HL-60/S4 treated with phorbol 12-myristate 13-acetate at 8.2 ng/mL for 4 days and 3 days (cell line): ENCODE measurements around the gene SLC25A51.

Experiments
- in situ Hi-C: fragments of 300-500 bp; cut with MboI; formaldehyde crosslinking; loops from 2 replicates; pipeline ENCODE4 v1.15.0; 2022; ENCODE audit warnings: low sequenced_read_pairs

The SLC25A51 gene, protein sequence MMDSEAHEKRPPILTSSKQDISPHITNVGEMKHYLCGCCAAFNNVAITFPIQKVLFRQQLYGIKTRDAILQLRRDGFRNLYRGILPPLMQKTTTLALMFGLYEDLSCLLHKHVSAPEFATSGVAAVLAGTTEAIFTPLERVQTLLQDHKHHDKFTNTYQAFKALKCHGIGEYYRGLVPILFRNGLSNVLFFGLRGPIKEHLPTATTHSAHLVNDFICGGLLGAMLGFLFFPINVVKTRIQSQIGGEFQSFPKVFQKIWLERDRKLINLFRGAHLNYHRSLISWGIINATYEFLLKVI

DNA sequence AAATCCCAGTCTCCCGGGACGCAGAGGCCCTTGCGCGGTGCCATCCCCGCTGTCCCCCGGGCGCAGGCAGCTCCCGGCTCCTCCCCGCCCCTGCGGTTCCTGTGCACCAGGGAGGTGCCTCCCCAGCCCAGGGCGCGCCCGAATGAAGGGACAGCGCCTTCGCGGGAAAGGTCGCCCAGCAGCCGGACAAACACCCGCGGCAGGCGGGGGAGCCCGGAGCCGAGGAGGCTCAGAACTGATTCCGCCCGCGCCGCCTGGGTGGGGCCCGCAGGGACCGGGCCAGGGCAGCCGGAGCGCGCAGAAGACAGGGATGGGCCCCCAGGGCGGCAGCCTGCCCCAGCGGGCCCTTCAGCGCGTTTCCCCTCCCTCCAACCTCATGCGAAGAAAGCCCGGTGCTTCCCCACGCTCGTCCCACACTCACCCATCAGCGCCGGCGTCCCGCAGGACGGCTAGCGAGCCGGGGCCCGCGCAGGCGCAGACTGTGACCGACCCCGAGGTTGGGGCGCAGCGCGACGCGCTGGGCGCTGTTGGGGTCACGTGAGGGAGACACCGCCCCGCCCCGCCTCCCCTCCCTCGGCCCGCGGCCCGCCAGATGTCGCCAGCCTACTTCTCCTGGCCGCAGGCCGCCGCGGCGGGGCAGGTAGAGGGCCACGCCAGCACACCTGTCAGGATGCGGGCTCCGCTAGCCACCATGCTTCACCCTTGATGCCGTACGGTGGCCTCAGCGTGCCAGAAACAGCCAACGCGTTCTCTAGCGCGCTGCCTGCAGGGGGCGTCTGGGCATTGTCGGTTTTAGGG lies at the start of gene SLC25A51:
Gene SLC25A51 (minus strand): TSS at position 481 of the 798 bp plus-strand sequence. CDS start 15,577 bp downstream, outside the sequence.
- in situ Hi-C loops: loop anchor here (10.0 kb wide), 1 partner anchor 361 kb away; no protein-coding TSS in a partner anchor

DNA sequence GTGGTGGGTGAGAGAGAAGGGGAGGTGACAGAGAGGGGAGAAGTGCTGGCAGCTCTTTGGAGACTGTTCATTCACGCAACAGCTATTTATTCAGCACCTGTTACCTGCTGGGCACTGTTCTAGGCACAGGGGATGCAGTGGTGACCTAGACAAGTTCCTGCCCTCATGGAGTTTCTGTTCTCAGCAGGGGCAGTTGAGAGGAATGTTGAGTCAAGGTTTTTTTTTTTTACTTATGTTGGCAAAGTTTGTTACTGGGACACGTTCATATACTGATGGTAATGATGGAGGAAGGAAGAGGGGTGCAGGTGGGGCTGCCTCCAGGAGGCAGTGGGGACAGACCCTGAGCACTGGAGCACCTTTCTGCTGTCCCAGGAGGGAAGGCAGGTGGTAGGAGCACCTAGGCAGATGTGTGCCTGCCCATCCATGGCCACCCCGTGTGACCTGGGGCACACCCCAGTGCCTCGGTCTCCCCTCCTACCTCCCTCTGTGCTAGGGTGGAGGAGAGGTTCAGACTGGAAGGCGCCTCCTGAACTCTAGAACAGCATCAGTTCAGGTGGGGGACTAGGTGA lies 49.4 kb upstream of the SLC25A51 start:
- in situ Hi-C loops: no loop called here

DNA sequence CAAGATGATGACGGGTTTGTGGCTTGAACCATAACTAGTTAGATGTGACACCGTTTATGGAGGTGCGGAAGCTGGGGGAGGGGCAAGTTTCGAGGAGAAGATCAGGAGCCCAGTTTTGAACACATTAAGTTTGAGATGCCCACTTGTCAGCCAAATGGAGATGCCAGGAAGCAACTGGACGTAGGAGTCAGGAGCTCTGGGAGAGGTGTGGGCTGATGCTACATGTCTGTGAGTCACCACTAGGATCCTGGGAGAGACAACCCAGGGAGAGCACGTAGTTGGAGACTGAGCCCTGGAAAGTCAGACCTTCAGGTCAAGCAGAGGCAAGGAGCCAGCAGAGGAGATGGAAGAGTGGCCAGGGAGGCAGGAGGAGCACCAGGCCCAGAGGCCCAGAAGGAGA lies 48.8 kb upstream of the SLC25A51 start:
- in situ Hi-C loops: no loop called here

DNA sequence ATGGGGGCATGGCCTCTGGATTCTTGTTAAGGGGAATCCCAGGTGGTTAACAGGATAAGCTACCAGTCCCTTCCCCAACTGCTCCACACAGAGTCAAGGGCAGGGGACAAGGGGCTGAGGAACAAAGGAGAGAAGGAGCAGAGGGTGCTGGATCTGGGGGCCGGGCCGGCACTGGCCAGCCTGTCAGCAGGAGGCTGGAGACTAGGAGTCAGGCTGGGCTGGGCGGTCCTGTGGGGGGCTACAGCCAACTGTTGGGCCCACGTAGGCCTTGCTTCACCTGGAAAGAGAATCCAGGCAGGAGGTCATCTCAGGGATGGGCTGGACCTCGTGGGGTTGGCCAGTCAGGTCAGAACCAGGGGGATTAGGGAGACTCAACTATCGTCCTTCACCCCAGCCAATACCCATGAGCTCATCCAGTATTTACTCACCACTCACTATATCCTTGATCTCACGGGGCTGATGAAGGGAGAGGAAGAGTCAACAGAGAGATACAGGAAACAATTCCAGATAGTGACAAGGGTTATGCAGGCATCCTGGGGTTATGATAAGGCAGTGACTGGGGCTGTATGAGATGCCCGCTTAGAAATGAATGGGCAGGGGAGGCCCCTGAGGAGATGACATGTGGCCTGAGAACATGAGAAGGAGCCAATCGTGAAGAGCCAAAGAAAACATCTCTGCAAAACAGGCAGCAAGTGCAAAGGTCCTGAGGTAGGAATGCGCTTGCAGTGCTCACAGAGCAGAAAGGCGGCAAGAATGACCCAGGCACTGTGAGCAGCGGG lies 47.9 kb upstream of the SLC25A51 start:
- in situ Hi-C loops: no loop called here

DNA sequence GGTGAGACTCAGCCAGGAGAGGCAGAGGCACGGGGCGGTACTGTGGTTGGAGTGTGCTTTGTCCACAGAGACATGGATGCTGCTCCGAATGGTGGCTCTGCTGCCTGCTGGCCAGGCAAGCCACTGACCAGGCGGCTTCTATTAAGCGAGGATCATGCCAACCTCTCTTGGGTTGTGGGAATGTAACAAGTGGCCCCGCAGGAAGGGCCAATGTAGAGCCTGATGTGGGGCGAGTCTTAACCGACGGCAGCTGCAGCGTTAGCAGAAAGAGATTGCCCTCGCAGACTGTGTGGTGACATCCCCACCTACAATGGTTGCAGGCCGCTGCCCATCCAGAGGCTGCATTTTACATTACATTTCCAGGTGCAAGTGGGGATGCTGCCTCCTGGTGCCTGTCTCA lies 46.6 kb upstream of the SLC25A51 start:
- in situ Hi-C loops: no loop called here

DNA sequence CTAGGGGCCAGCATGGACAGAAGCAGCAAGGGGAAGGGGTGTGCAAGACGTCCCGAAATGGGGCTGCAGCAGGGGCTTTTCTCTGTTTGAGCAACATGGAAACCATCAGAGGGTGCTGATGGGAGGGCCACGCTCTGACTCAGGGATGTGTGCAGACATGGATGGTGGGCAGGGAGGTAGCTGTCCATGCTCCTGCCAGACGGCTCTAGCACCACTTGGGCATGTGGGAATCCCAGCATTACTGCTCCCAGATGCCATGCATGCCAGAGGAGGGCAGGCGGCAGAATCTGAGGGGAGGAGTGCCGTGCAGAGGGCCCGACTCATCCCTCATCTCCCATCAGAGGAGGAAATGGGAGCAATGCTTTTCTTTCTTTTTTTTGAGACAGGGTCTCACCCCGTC lies 45.6 kb upstream of the SLC25A51 start:
- in situ Hi-C loops: no loop called here

DNA sequence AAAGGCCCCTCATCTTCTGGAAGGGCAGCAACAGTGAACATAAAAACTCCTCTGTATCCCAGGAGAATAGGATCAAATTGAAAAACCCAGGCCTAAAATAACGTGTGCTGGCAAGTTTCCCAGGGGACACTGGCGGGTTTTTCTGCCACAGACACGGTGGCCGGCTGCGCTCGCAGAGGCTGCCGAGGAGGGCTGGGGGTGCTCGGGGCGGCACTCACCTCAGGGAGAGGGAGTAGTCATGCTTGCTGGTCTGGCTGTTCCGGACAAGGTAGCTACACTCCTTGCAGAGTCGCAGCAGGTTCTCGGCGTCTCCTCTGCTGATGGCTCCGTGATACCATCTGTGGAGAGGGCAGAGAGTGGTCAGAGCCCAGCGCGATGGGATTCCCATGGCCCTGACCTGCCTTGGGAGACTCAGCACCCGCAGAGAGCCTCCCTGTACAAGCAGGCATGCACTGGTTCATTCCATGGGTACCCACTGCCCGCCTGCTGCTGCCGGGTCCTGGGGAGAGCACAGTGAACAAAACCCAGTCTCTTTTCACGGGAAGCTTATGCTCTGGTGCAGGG lies 44.6 kb upstream of the SLC25A51 start:
- in situ Hi-C loops: no loop called here

DNA sequence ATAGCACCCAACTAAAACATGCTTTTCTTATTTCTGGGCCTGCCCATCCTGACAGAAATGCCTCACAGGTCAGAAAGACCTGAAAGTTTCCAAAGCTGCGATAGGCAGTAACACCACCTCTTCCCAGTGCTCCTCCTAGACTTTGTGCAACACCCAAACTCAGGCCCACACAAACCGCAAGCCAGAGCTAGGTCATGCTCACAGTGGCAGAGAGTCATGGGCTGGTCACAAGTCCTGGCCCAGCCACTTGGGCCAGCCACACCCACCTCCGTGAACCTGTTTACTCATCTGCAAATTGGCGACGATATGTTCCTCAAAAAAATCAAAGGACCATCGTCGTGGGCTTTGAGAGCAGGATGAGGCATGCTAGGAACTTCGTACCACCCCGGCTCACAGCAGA lies 44.0 kb upstream of the SLC25A51 start:
- in situ Hi-C loops: no loop called here

DNA sequence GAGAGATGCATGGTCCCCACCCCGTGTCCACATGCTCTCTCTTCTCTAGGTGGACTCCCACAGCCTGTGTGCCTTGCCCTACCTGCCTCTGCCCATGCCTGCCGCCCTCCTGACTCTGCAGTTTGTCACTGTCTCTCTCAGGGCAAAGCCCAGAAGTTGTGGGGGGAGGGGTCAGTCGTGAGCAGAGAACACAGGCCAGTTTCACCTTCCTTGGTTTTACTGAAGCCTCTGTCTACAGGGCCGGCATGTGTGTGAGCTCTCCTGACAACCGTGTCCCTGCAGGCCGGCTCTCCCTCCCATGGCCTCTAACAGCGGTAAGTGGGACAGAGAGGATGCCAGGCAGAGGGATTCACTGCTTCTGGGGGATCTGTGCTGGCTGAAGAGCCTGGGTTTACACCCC lies 43.5 kb upstream of the SLC25A51 start:
- in situ Hi-C loops: no loop called here

DNA sequence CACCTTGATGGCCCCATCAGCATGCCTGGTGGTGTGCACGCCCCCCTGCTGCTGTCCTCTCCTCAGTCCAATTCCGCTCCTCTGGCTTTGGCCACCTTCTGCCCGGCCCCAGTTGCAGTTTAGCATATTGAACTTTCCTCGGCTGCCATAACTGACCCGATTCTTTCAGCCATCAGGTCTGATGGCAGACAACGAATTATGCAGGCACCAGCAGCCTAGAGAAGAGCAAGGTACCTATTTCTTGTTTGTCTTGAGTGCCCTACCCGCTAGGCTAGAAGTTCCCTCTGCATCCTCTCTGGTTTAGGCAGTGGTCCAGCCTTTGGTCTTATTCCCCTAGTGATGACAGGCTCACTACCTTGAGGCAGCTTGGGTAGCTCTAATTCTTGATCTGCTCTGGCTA lies 43.0 kb upstream of the SLC25A51 start:
- in situ Hi-C loops: no loop called here

DNA sequence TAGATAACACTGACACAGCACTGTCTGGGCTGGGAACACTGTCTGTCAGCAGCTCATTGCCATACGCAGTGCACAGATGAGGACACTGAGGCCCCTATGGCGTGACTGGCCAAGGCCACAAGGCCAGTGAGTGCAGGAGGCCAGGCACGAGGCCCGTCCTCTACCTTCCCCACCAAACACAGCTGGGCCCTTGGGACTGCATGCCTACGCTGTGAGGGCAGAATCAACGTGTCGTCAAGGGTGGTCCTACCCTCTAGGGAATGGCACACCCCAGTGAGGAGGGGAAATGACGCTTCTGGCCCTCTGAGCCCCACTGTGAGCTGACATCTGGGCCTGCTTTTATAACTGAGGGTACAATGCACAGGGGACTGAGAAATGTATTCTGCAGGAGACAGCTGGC lies 42.1 kb upstream of the SLC25A51 start:
- in situ Hi-C loops: no loop called here

DNA sequence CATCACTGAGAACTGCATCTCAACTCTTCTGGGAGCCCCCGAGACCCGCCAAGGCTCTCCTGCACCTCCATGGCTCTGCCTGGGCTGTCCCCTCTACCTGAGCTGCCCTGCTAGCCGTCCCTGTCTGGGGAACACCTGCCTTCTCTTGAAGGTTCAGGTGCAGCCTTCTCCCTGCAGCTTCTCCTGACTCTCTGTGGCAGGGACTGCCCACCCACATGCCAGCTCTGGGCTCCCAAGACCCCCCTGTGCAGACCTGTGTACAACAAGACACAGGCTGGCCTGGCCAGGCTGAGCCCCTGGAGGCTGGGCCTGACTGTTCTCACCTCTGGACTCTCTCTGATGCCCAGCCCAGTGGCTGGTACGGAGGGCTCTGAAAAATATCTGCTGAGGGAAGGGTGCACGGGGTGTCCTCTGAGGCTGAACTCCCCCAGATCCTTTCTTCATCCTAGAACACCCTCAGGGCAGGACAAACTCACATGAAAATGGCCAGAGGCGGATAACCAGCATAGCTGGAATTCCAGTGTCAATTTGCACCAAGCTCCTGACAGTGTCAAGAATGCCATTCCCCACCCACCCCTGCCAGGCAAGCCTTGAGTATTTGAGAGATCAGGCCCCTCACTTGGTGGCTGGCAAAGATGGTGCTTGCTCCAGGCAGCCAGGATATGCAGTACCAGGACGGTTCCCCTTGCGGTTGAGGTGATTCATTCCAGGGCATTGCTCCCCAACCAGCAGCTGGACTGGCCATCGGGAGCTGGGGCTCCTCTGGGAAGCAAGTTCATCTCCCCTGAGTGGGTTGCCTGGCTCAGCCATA lies 40.9 kb upstream of the SLC25A51 start:
- in situ Hi-C loops: no loop called here

DNA sequence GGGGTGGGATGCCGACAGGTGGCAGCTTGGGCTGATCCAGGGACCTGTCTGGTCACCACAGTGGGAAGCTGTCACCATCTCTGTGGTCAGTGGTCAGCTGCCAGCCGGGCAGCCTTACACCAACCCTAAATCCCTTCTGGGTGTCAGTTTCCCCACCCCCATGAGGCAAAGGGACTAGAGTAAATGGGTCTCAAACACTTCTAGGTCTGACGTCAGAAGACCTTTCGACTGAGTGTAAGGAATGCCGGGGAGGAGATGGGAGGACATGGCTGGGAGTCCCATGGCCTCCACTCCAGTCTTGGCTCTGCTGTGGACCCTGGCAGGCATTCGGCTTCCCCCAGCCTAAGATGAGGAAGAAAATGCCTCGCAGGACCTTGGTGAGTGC lies 40.3 kb upstream of the SLC25A51 start:
- in situ Hi-C loops: no loop called here

DNA sequence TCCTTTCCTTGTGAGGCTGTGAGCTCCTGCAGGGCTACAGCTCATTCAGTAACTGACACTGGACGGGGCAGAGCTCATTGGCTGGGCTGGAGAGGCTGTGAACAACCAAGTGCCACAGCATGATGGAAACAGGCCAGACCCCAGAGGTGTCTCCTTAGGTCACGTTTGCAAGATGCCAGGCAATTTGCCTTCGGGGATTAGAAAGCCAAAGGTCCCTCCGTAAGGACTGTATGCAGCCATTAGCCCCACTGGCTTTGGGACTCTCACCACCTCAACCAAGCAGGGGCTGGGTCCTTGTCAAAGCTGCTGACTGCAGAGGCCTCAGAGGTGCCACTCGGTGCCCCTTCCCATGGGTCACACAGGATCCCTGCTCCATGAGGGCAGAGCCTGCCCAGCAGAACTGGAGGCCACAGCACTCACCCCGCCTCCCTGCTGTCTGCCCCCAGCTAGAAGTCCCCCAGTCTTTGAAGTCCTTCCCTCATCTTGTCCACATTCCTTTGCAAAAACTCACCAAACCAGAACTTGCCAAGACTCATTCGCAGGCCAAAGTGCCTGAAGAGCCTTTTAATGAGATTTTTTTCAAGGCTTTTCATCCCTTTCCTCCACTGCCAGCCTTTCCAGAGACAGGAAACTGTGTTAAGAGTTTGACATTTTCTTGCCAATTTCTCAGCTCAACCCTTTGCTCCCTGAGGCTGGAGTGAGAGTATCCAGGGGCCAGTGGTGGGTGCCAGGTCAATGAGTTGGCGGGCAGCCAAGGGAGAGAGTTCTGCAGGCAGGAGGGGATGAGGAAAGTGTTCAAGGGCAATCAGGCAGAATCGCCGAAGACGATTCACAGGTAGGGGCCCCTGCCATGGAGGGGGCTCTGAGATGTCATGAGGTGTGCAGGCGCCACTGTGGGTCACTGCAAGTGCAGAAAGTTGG lies 39.7 kb upstream of the SLC25A51 start:
- in situ Hi-C loops: no loop called here

DNA sequence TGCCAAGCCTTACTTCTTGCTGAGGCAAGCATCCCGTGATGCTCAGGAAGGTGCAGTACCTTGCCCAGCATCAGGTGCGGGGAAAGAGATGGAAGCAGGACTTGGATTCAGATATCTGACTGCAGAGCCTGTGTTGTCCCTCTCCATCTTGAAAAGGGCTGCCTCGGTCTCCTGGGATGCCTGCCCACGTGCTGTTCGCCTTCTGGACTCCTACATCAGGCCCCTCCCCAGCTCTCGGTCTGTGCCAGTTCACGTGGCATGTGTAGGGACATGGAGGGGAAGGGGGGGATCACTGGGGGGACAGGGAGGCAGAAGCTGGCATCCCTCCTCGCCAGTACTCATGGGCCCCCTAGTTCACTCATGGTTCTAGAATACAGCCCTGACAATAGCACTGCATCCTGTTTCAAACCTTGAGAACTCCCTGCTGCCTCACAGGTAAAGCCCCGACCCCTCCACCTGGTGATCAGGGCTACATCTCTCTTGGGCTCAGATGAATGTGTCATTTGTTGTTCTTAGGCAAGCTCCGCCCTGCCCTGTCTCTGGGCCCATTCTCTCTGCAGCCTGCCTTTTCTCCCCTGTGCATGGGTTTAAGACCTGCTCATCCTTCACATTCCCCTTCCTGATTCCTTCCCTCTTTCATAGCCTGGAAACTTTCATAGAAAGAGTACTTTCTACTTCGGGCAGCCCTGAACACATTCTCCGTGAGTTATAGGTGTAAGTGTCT lies 38.9 kb upstream of the SLC25A51 start:
- in situ Hi-C loops: no loop called here

DNA sequence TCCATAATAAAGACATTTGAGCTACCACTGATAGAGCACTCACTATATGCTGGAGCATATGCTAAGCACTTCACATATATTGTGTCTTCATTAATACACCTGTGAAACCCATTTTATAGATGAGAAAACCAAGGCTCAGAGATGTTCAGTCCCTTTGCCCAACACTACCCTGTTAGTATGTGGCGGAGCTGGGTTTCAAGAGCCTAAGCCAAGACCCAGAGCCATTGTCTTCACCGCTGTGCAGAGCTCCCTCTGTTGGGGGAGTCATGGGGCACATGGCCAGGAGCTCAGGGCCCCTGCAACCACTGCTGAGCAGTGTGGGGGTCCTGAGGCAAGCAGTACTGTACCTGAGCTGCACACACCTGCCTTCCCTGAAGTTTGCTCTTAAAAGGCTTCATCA lies 37.3 kb upstream of the SLC25A51 start:
- in situ Hi-C loops: no loop called here

DNA sequence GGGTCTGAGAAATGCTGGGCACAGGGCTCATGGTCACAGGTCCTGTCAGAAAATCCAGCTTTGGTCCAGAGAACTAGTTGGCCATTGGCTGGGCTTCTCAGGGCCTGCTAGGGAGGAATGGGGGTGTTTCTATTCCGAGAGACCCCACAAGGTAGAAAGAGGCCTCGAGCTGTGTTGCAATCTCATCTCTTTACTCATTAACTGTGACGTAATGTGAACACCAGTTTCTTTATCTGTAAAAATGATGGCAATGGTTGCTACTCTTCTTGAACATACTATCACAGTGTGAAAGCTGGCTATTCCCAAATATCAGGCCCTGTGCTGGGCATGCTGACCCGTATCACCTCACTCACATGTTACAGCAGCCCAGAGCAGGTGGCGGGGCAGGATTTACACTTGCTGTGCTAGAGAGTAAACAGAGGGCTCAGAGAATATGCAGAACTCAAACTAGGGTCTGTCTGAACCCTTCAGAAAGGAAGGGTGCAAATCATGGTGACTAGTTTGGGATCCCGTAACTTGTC lies 35.7 kb upstream of the SLC25A51 start:
- in situ Hi-C loops: no loop called here
